A549 (cell line): Measurements from ENCODE around the gene SGCE.

ENCODE experiments used
- CBX2 ChIP-seq: fragments of 200-600 bp; sonication (generic); IDR thresholded peaks from 2 replicates; pipeline ENCODE4 v1.6.1; 2016; ENCODE audit warnings: low read depth, mild to moderate bottlenecking, borderline replicate concordance
- CTCF ChIP-seq: fragments of >200 bp; sonication (Bioruptor Twin); formaldehyde crosslinking; IDR thresholded peaks from 3 replicates; pipeline ENCODE4 v1.5.1; 2016
- EP300 ChIP-seq, 2 experiments: fragments of >200 bp; sonication (Bioruptor Twin); formaldehyde crosslinking; IDR thresholded peaks; 2 replicates in 1 of 2; 3 replicates in 1 of 2; pipeline ENCODE4 v1.6.1; 2016 to 2017
- HMGXB4 ChIP-seq: fragments of 250-450 bp; sonication (Bioruptor Pico); IDR thresholded peaks from 2 replicates; pipeline ENCODE4 v1.5.0; 2021; ENCODE audit warnings: mild to moderate bottlenecking, moderate library complexity, borderline replicate concordance
- JUN ChIP-seq, 2 experiments: fragments of >200 bp; sonication (Bioruptor Twin); formaldehyde crosslinking; IDR thresholded peaks; 2 replicates in 1 of 2; 3 replicates in 1 of 2; pipeline ENCODE4 v1.6.1; 2016 to 2017
- MAFK ChIP-seq: fragments of 450-650 bp; IDR thresholded peaks from 2 replicates; pipeline ENCODE4 v1.6.1; 2014; ENCODE audit not compliant: partially characterized antibody
- POLR2AphosphoS2 ChIP-seq: conservative IDR thresholded peaks from 2 replicates; pipeline ENCODE4 v1.6.1; 2012; ENCODE audit warnings: low read length, improper control_type of control experiment, inconsistent platforms
- REST ChIP-seq: fragments of 200-600 bp; sonication (generic); IDR thresholded peaks from 2 replicates; pipeline ENCODE4 v1.6.1; 2016; ENCODE audit warnings: antibody characterized with exemption, mild to moderate bottlenecking, moderate library complexity
- RFX5 ChIP-seq: fragments of 450-650 bp; IDR thresholded peaks from 2 replicates; pipeline ENCODE4 v1.7.1; 2014; ENCODE audit warnings: antibody characterized with exemption, mild to moderate bottlenecking, moderate library complexity
- RNF2 ChIP-seq: fragments of 200-600 bp; sonication (generic); IDR thresholded peaks from 2 replicates; pipeline ENCODE4 v1.6.1; 2016; ENCODE audit warnings: low read depth, mild to moderate bottlenecking, antibody characterized with exemption, moderate library complexity, borderline replicate concordance

GRCh38 chr7:94575646-94576045 is 80.3 kb downstream of the SGCE start:
- TF ChIP-seq POLR2AphosphoS2 (no peak), CTCF (no peak), HMGXB4 (no peak), RNF2 (no peak), JUN (IDR thresholded peaks at IDR 0.05) (no peak), RFX5 (no peak), EP300 (IDR thresholded peaks at IDR 0.05) (no peak), MAFK (no peak), CBX2 (no peak), REST (no peak)
